Lower leg skin (tissue), 3 donors: ENCODE measurements around the gene PHF12.

Experiments used
- CTCF ChIP-seq, 3 donors: fragments of 450-650 bp; IDR thresholded peaks; one replicate each; pipeline ENCODE4 v1.5.1; 2016; ENCODE audit warnings: antibody characterized with exemption in 3 of 3, mild to moderate bottlenecking in 3 of 3, moderate library complexity in 2 of 3
- POLR2A ChIP-seq, 2 donors: fragments of 450-650 bp; IDR thresholded peaks; one replicate each; pipeline ENCODE4 v1.6.1; 2016 to 2017; ENCODE audit warnings: antibody characterized with exemption in 2 of 2, mild to moderate bottlenecking in 1 of 2, moderate library complexity in 1 of 2

DNA sequence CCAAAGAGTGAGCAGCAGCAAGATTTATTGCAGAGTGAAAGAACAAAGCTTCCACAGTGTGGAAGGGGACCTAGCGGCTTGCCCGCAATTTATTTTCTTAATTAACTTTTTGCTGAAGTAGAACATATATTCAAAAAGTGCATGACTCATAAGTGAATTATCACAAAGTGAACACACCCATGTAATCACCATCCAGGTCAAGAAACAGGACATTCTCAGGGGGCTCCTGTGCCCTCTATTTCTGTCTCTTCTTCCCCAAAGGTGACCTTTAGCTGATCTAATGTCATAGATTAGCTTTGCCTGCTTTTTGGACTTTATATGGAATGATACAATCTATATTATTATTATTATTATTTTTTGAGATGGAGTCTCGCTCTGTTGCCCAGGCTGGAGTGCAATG lies 76.6 kb downstream of the PHF12 start:
- no peak for TF ChIP-seq CTCF (IDR thresholded peaks at IDR 0.05)
- no peak for TF ChIP-seq POLR2A (IDR thresholded peaks at IDR 0.05)
